HL-60/S4 treated with retinoic acid at 250 ng/mL for 4 days and 3 days (cell line): ENCODE results near the gene NOX5.

Experiments used
- in situ Hi-C: fragments of 300-500 bp; cut with MboI; formaldehyde crosslinking; loops from 2 replicates; pipeline ENCODE4 v1.7.0; 2022; ENCODE audit warnings: low sequenced_read_pairs

The NOX5 gene

GRCh38 chr15:69095274-69095673, 80.8 kb downstream of the NOX5 start:
- in situ Hi-C loops, result no loop called here

DNA sequence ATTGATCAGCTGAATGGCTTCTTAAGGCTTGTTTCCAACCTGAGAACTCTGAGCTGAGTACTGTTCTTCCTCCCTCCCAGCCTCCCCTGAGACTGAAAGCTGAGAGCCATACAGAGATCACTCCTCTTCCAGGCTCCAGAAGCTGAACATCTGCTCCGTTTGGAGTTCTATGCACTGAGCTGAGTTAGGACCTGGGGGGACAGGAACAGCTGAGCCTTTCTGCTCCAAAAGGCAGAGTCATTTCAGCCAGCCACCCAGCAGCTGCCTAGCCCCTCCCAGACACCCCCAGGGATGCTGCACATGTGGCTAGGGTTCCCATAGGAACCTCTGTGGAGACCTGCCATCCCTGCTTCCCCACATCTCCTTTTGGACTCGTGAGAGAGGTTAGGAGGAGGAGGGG, 81.7 kb downstream of the NOX5 start:
- in situ Hi-C loops, result no loop called here

DNA sequence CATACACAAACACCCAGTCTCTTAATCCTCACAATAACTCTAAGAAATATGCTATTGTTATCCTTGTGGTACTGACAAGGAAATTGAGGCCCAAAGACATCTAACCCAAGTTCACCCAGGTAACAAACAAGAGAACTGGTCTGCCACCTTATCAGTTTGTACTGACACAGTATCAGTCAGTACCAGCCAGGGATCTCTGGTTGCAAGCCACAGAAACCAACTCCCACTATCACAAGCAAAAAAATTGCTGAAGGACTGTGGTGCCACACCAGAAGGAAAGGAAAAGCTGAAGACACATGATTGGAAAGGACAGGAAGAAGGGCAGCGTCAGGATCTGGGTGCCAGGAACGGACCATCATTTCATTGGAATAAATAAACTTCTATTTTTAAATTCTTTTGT, 82.1 kb downstream of the NOX5 start:
- in situ Hi-C loops, result no loop called here

- in situ Hi-C loops, result no loop called here
Observed at GRCh38 chr15:69098771-69099170, 84.3 kb downstream of the NOX5 start.

- in situ Hi-C loops, result no loop called here
Observed at GRCh38 chr15:69099941-69100340, 85.4 kb downstream of the NOX5 start.

DNA sequence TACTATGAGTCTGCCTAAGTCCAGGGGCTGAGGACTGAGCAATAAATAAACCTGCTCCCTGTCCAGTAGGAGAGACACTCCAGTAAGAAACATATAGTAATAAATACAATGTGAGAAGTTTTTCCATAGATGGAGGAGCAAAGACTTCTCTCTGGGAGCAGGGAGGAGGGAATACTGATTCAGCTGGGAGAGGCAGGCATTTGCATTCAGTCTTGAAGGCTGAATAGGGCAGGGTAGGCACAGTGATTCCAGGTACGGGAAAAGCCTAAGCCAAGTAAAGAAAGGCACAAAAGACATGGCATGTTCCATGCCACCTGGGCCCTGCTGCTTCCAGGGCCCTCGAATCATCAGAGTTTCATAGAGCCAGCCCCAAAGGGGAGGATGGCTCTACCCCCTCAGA, 86.3 kb downstream of the NOX5 start:
- in situ Hi-C loops, result no loop called here

DNA sequence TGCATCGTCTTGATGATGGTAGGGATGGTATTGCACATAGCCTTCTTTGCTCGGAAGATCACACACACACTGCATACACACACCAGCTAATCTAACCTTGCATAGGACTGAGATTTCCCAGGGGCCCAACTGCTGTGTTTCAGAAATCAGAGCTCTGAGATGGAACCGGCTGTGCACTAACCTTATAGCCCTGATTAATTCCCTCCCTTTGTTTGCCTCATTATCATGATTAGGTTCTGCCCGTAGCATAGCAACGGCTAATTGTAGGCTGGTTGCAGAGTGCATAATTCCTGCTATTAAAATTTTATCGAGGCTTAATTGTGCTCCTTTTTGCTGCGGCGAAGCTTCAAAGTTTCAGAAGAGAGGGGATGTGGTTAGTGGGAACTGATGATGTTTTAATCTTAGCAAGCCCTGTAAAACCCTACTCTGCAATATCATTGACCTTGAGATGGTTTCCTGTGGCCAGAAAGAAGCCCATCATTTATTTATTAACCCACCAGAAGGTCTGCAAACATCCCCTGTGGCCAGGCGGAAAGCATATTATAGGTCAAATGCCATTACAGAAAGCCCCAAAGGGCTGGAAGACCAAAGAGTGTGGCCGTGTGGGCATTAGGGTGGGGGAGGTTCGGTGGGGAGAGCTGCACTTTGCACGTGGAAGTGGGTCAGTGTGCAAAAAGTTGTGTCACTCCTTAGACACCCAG, 89.7 kb downstream of the NOX5 start:
- in situ Hi-C loops, result no loop called here

- in situ Hi-C loops, result no loop called here
Observed at GRCh38 chr15:69105451-69105985, 91.0 kb downstream of the NOX5 start.

DNA sequence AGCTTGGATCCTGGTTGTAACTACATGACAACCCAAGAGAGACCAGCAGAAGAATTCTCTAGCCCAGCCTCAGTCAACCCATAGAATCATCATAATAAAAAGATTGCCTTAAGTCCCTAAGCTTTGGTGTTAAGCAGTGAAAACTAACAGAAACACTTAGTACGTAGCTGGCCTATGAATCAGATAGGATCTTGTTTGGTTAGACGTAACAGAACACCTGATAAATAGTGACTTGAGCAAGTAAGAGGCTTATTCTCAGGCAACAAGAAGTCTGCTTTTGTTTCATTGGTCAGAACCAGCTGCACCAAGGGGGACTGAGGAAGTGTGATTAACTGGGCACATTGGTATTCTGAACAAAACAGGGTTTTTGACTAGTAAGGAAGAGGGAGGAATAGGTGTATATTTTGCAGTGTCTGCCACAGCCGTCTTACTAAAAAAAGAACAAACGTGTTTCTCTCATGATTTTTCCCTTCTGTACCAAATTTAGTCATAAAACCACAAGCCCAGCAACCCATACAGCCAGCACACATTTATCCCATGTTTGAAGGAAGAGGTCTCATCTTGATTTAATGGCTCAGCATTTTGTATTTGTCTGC, 92.6 kb downstream of the NOX5 start:
- in situ Hi-C loops, result no loop called here
